Measurements from ENCODE around the gene SLC2A10.

Gene SLC2A10

GRCh38 chr20:46752728-46753127 is 43.3 kb downstream of the SLC2A10 start:
- POLR2A ChIA-PET = no interaction called here
- CTCF ChIA-PET = interaction anchor here (0.5 to 2.5 kb wide), 27 partner anchors 8 to 1848 kb away, joined by 3 to 9 read pairs (median 3); no protein-coding TSS in a partner anchor

GRCh38 chr20:46755483-46756413 is 46.3 kb downstream of the SLC2A10 start:
- Histone ChIP-seq H3K4me3 (ENCODE audit: low read depth, low read length) (no peak overlapping the region), H3K4me1 (ENCODE audit: control insufficient read depth, insufficient read depth, low read length) (no peaks in the 10 kb centered on the region), H3K9me3 (ENCODE audit: control insufficient read depth, insufficient read depth, low read depth, low read length) (no peaks in the 10 kb centered on the region), H3K36me3 (ENCODE audit: control insufficient read depth in 2 of 2, insufficient read depth in 1 of 2, low read length in 2 of 2) (no peaks in the 10 kb centered on the region), H3K27ac (ENCODE audit: extremely low read depth, low read depth, low read length) (no peak overlapping the region)
- ChIA-PET POLR2A (no interaction called here), CTCF (interaction anchor here (0.6 to 1.4 kb wide), 13 partner anchors 8 to 908 kb away, joined by 3 to 6 read pairs (median 4); no protein-coding TSS in a partner anchor)
- 0 out of 2 replicates have a peak, but pooled peaks have one; percentile 10 for TF ChIP-seq ZNF202 (tag by site-specific recombination; IDR thresholded peaks at IDR 0.05; ENCODE audit: borderline replicate concordance)
- no peak for TF ChIP-seq ZBTB8A (tag by site-specific recombination; IDR thresholded peaks at IDR 0.05)

More at GRCh38 chr20:46752728-46753127, 43.3 kb downstream of the SLC2A10 start:
- Histone ChIP-seq H3K27ac (ENCODE audit: extremely low read depth, low read depth, low read length) (no peak overlapping the region), H3K36me3 (ENCODE audit: control insufficient read depth in 2 of 2, insufficient read depth in 1 of 2, low read length in 2 of 2) (no peaks in the 10 kb centered on the region), H3K9me3 (ENCODE audit: control insufficient read depth, insufficient read depth, low read depth, low read length) (no peaks in the 10 kb centered on the region), H3K4me1 (ENCODE audit: control insufficient read depth, insufficient read depth, low read length) (no peaks in the 10 kb centered on the region), H3K4me3 (ENCODE audit: low read depth, low read length) (no peak overlapping the region)
- TF ChIP-seq ZNF677 (tag by site-specific recombination; IDR thresholded peaks at IDR 0.05) (no peak), GLIS1 (tag by site-specific recombination; IDR thresholded peaks at IDR 0.05) (no peak), ZNF280C (tag by site-specific recombination; IDR thresholded peaks at IDR 0.05) (no peak), ZBTB44 (tag by site-specific recombination; IDR thresholded peaks at IDR 0.05) (no peak), CTCF (tag by site-specific recombination; IDR thresholded peaks at IDR 0.05) (peak; percentile 58), ZNF184 (tag by site-specific recombination; IDR thresholded peaks at IDR 0.05) (no peak), ZNF404 (tag by site-specific recombination; IDR thresholded peaks at IDR 0.05) (no peak), ZNF660 (tag by site-specific recombination; IDR thresholded peaks at IDR 0.05) (no peak), ZSCAN16 (tag by site-specific recombination; IDR thresholded peaks at IDR 0.05) (no peak), ZNF654 (tag by site-specific recombination; IDR thresholded peaks at IDR 0.05; ENCODE audit: low read depth) (peak; percentile 91)

- ChIA-PET POLR2A (no interaction called here), CTCF (interaction anchor here (0.6 to 1.4 kb wide), 6 partner anchors 9 to 1215 kb away, joined by 3 to 5 read pairs (median 4); no protein-coding TSS in a partner anchor)
- no peak overlapping the region for H3K4me3 ChIP-seq (ENCODE audit: low read depth, low read length)
- TF ChIP-seq PRDM4 (tag by site-specific recombination; IDR thresholded peaks at IDR 0.05) = no peak
- TF ChIP-seq SETDB1 (IDR thresholded peaks at IDR 0.05; ENCODE audit: insufficient read length, low read length) = no peak
- no peak for TF ChIP-seq ZNF350 (tag by site-specific recombination; IDR thresholded peaks at IDR 0.05)
- TF ChIP-seq ZXDB (tag by site-specific recombination; IDR thresholded peaks at IDR 0.05) = no peak
- TF ChIP-seq ZNF501 (tag by site-specific recombination; IDR thresholded peaks at IDR 0.05) = no peak
- no peaks in the 10 kb centered on the region for H3K36me3 ChIP-seq (ENCODE audit: control insufficient read depth in 2 of 2, insufficient read depth in 1 of 2, low read length in 2 of 2)
- no peaks in the 10 kb centered on the region for H3K4me1 ChIP-seq (ENCODE audit: control insufficient read depth, insufficient read depth, low read length)
- no peak overlapping the region for H3K27ac ChIP-seq (ENCODE audit: extremely low read depth, low read depth, low read length)
- no peaks in the 10 kb centered on the region for H3K9me3 ChIP-seq (ENCODE audit: control insufficient read depth, insufficient read depth, low read depth, low read length)
Observed at GRCh38 chr20:46756419-46756818, 47.0 kb downstream of the SLC2A10 start.
